K562 treated with DMSO at 1 percent for 4 hours (cell line): ENCODE measurements around the gene WNT9A. TPM values are rescaled to one million over a fixed set of nuclear protein-coding genes. Genes with fewer than 3 reads are reported as not detected.

Experiments
- total RNA-seq: library from RNA; unstranded; fragments of 300-600 nt; gene quantifications from 2 replicates; pipeline ENCODE4 v1.2.3, GENCODE V29; 2022; ENCODE audit not compliant: insufficient read depth

Gene WNT9A
- total RNA-seq, result 0.39 and 0.47 TPM in 2 replicates

GRCh38 chr1:227947676-227948492, at the start of gene WNT9A:
Gene WNT9A (minus strand): TSS chr1:227947932. CDS start chr1:227947887, 45 bp downstream.

Other genes with a start within 250 kb of the WNT9A start
- 5.6 and 5.8 TPM in 2 replicates for gene JMJD4, start 212.6 kb downstream of the WNT9A start, total RNA-seq
- gene SNAP47, start 212.5 kb downstream of the WNT9A start, total RNA-seq, result 45.0 and 48.2 TPM in 2 replicates
- gene PRSS38, start 132.3 kb downstream of the WNT9A start, total RNA-seq, result not detected in 2 replicates
- gene WNT3A, start 59.1 kb upstream of the WNT9A start, total RNA-seq, result not detected in 2 replicates
- 575 and 588 TPM in 2 replicates for gene ARF1, start 134.8 kb upstream of the WNT9A start, total RNA-seq
- 27.0 and 31.6 TPM in 2 replicates for gene C1orf35, start 155.4 kb upstream of the WNT9A start, total RNA-seq
- 90.1 and 126 TPM in 2 replicates for gene MRPL55, start 161.4 kb upstream of the WNT9A start, total RNA-seq
- 341 and 371 TPM in 2 replicates for gene GUK1, start 192.3 kb upstream of the WNT9A start, total RNA-seq
- 0.99 and 1.5 TPM in 2 replicates for gene GJC2, start 202.0 kb upstream of the WNT9A start, total RNA-seq
- 4.9 and 5.7 TPM in 2 replicates for gene IBA57, start 217.9 kb upstream of the WNT9A start, total RNA-seq